HS-27A (cell line): ENCODE data around the gene BUB3.

Source experiments
- DNase-seq: peaks from one replicate; pipeline ENCODE4 v3.0.0-alpha.2; 2012; ENCODE audit warnings: low read depth, missing footprints

The BUB3 gene

GRCh38 chr10:123141791-123142700 lies 12.2 kb upstream of the BUB3 start:
- DNase-seq = no peak

GRCh38 chr10:123142701-123143161 lies 11.5 kb upstream of the BUB3 start:
- no peak for DNase-seq

GRCh38 chr10:123143162-123143824 lies 10.9 kb upstream of the BUB3 start:
- DNase-seq = no peak

- DNase-seq = no peak
Measured at GRCh38 chr10:123143825-123144168, 10.4 kb upstream of the BUB3 start.

GRCh38 chr10:123144697-123145541 lies 9.3 kb upstream of the BUB3 start:
- DNase-seq = no peak

- DNase-seq = no peak
Measured at GRCh38 chr10:123145542-123146012, 8.6 kb upstream of the BUB3 start.

- DNase-seq = no peak
Measured at GRCh38 chr10:123146013-123146893, 7.9 kb upstream of the BUB3 start.

- no peak for DNase-seq
Measured at GRCh38 chr10:123146894-123147634, 7.1 kb upstream of the BUB3 start.

- no peak for DNase-seq
Measured at GRCh38 chr10:123147635-123148413, 6.4 kb upstream of the BUB3 start, which contains the start of gene HMX2. HMX2 (plus strand) TSS chr10:123148136; CDS start chr10:123148379, 243 bp downstream.

GRCh38 chr10:123148414-123149161 lies 5.6 kb upstream of the BUB3 start:
- no peak for DNase-seq

GRCh38 chr10:123149162-123149567 lies 5.0 kb upstream of the BUB3 start:
- no peak for DNase-seq

- DNase-seq = no peak
Measured at GRCh38 chr10:123149568-123150270, 4.5 kb upstream of the BUB3 start.

GRCh38 chr10:123150271-123150985 lies 3.8 kb upstream of the BUB3 start:
- no peak for DNase-seq

- no peak for DNase-seq
Measured at GRCh38 chr10:123150986-123151736, 3.0 kb upstream of the BUB3 start.

GRCh38 chr10:123151737-123152135 lies 2.5 kb upstream of the BUB3 start:
- DNase-seq = no peak

- no peak for DNase-seq
Measured at GRCh38 chr10:123153486-123154091, 613 bp upstream of the BUB3 start.
